D721Med (cell line): ENCODE data around the gene DPT.

Experiments
- DNase-seq: peaks from one replicate; pipeline ENCODE4 v3.0.0; 2011; ENCODE audit warnings: low spot score; ENCODE audit not compliant: insufficient read length
- FAIRE-seq: peaks from 2 replicates; lab custom pipeline; 2011; peaks lifted over from hg19 to GRCh38; lab: Jason Lieb, UNC
- CTCF ChIP-seq: IDR thresholded peaks from 2 replicates; pipeline ENCODE4 v1.5.1; 2012; ENCODE audit warnings: mild to moderate bottlenecking, control low read depth; ENCODE audit not compliant: insufficient read depth; ENCODE audit errors: missing control alignments

DPT gene

GRCh38 chr1:168766568-168766967, 37.6 kb upstream of the DPT start:
- TF ChIP-seq CTCF: no peak
- peak; percentile 55 for FAIRE-seq

DNA sequence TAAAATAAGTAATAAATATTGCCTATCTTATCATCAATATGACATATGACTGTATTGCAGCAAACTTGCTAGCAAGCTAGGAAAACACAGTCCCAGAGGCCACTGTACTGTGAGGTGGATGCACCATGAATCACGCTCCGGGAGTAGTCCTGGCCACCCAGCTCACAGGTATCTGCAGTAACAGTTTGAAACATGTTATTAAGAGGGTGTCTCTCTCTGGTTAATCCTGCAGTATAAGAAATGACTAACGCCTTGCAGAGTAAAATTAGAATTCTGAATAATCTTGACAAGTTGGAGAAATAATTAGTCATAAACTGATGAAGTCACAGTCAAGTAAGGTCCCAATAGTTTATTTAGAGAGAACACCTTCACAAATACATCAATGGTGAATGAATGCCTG, 34.0 kb upstream of the DPT start:
- TF ChIP-seq CTCF: no peak
- DNase-seq (no peak), FAIRE-seq (peak; percentile 56)

More at GRCh38 chr1:168766568-168766967, 37.6 kb upstream of the DPT start:
- DNase-seq: no peak

- DNase-seq (no peak), FAIRE-seq (no peak)
- no peak for TF ChIP-seq CTCF
Observed at GRCh38 chr1:168762473-168762872, 33.5 kb upstream of the DPT start.

GRCh38 chr1:168760781-168761180, 31.8 kb upstream of the DPT start:
- DNase-seq: no peak
- TF ChIP-seq CTCF: no peak
- FAIRE-seq: no peak

DNA sequence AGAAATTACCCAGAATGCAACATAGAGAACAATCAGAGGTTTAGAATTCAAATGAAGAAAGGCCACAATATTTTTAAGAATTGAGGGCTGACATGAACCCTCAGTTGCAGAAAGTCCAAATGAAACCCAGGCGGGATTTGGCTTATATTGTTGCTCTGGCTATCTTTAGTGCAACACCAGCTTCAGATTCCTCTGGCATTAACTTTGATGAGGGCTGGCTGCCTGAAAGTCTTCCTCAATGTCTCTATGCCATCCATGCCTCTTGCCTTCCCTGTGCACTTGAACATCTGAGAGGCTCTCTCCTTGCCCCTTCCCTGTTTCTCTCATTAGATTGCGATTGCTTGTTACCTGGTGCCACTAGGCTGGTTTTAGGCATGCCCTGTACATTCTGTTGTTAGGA, 31.2 kb upstream of the DPT start:
- FAIRE-seq: no peak
- no peak for DNase-seq
- TF ChIP-seq CTCF: no peak

GRCh38 chr1:168759077-168759476, 30.1 kb upstream of the DPT start:
- no peak for TF ChIP-seq CTCF
- FAIRE-seq: peak; percentile 25
- no peak for DNase-seq

GRCh38 chr1:168758503-168758902, 29.5 kb upstream of the DPT start:
- peak; percentile 16 for FAIRE-seq

More at GRCh38 chr1:168758503-168758902, 29.5 kb upstream of the DPT start:
- DNase-seq: no peak
- no peak for TF ChIP-seq CTCF
